Measurements from ENCODE around the gene TMEM220.

TMEM220 gene

GRCh38 chr17:10718547-10718946 lies 11.3 kb downstream of the TMEM220 start:
- no peak overlapping the region for H3K4me3 ChIP-seq (replicated peaks; ENCODE audit: low read depth, low read length)
- DNase-seq (ENCODE audit: low read depth) = no peak
- TF ChIP-seq CTCF (IDR thresholded peaks at IDR 0.05; ENCODE audit: low read length, missing control alignments) = no peak

- H3K4me3 ChIP-seq (replicated peaks; ENCODE audit: low read depth, low read length) = no peak overlapping the region
- DNase-seq (ENCODE audit: low read depth) = no peak
- no peak for TF ChIP-seq CTCF (IDR thresholded peaks at IDR 0.05; ENCODE audit: low read length, missing control alignments)
Measured at GRCh38 chr17:10716218-10716617, 13.6 kb downstream of the TMEM220 start.

GRCh38 chr17:10713318-10713717 lies 16.5 kb downstream of the TMEM220 start:
- no peak overlapping the region for H3K4me3 ChIP-seq (replicated peaks; ENCODE audit: low read depth, low read length)
- no peak for TF ChIP-seq CTCF (IDR thresholded peaks at IDR 0.05; ENCODE audit: low read length, missing control alignments)
- no peak for DNase-seq (ENCODE audit: low read depth)

GRCh38 chr17:10705727-10706126 lies 24.1 kb downstream of the TMEM220 start:
- no peak overlapping the region for H3K4me3 ChIP-seq (replicated peaks; ENCODE audit: low read depth, low read length)
- DNase-seq (ENCODE audit: low read depth) = no peak
- TF ChIP-seq CTCF (IDR thresholded peaks at IDR 0.05; ENCODE audit: low read length, missing control alignments) = no peak

- no peak overlapping the region for H3K4me3 ChIP-seq (replicated peaks; ENCODE audit: low read depth, low read length)
- DNase-seq (ENCODE audit: low read depth) = peak; percentile 56
- TF ChIP-seq CTCF (IDR thresholded peaks at IDR 0.05; ENCODE audit: low read length, missing control alignments) = no peak
Measured at GRCh38 chr17:10702574-10702973, 27.2 kb downstream of the TMEM220 start.

GRCh38 chr17:10699856-10700255 lies 30.0 kb downstream of the TMEM220 start:
- peak; percentile 52 for DNase-seq (ENCODE audit: low read depth)
- H3K4me3 ChIP-seq (replicated peaks; ENCODE audit: low read depth, low read length) = no peak overlapping the region
- no peak for TF ChIP-seq CTCF (IDR thresholded peaks at IDR 0.05; ENCODE audit: low read length, missing control alignments)

GRCh38 chr17:10698096-10698818 lies 31.6 kb downstream of the TMEM220 start:
- no peak for TF ChIP-seq CTCF (IDR thresholded peaks at IDR 0.05; ENCODE audit: low read length, missing control alignments)
- H3K4me3 ChIP-seq (replicated peaks; ENCODE audit: low read depth, low read length) = peak overlapping the region; percentile 90
- peak; percentile 24 for DNase-seq (ENCODE audit: low read depth)
